Mesothelial cell of epicardium (in vitro differentiated cells): Measurements from ENCODE around the gene OR2A14. TPM values are rescaled to one million over a fixed set of nuclear protein-coding genes. Genes with fewer than 3 reads are reported as not detected.

Experiments
- DNase-seq, 2 experiments: peaks; one replicate each; pipeline ENCODE4 v3.0.0; 2021; ENCODE audit warnings: low spot score in 2 of 2; ENCODE audit not compliant: unreplicated experiment in 2 of 2
- H3K27ac Mint-ChIP-seq: 2 replicates; pipeline ENCODE4 v1.8.0; 2021; ENCODE audit warnings: mixed read lengths
- H3K27me3 Mint-ChIP-seq: 2 replicates; pipeline ENCODE4 v1.8.0; 2021; ENCODE audit warnings: low read depth, mixed read lengths
- H3K36me3 Mint-ChIP-seq: 2 replicates; pipeline ENCODE4 v1.8.0; 2021; ENCODE audit warnings: mixed read lengths
- H3K4me1 Mint-ChIP-seq: 2 replicates; pipeline ENCODE4 v1.8.0; 2021; ENCODE audit warnings: mixed read lengths
- H3K4me3 Mint-ChIP-seq: 2 replicates; pipeline ENCODE4 v1.8.0; 2021; ENCODE audit warnings: mild to moderate bottlenecking, moderate library complexity, mixed read lengths
- H3K9me3 Mint-ChIP-seq: 2 replicates; pipeline ENCODE4 v1.8.0; 2021; ENCODE audit warnings: mixed read lengths
- CTCF ChIP-seq: fragments of 200-600 bp; sonication (generic); IDR thresholded peaks from one replicate; pipeline ENCODE4 v1.5.0; 2021; ENCODE audit warnings: antibody characterized with exemption; ENCODE audit not compliant: unreplicated experiment
- total RNA-seq: library from RNA; stranded (reverse); gene quantifications from 3 replicates; pipeline ENCODE4 v1.2.1, GENCODE V29; 2021

Gene OR2A14
- total RNA-seq, 1 donor from 2014 or later = not detected

- Mint-ChIP-seq H3K27ac (no peak overlapping the region), H3K4me3 (no peak overlapping the region), H3K9me3 (no peaks in the 10 kb centered on the region), H3K36me3 (no peaks in the 10 kb centered on the region), H3K27me3 (peaks cover 13% of the 10 kb centered on the region), H3K4me1 (no peaks in the 10 kb centered on the region)
- TF ChIP-seq CTCF = no peak
- DNase-seq = no peak
These were observed 10.3 kb downstream of the OR2A14 start for GRCh38 chr7:144133307-144133706.

GRCh38 chr7:144134116-144134515 is 11.1 kb downstream of the OR2A14 start:
- Mint-ChIP-seq H3K27me3 (peaks cover 10% of the 10 kb centered on the region), H3K4me3 (no peak overlapping the region), H3K9me3 (no peaks in the 10 kb centered on the region), H3K36me3 (no peaks in the 10 kb centered on the region), H3K27ac (no peak overlapping the region), H3K4me1 (no peaks in the 10 kb centered on the region)
- no peak for DNase-seq
- no peak for TF ChIP-seq CTCF

GRCh38 chr7:144137501-144137900 is 14.5 kb downstream of the OR2A14 start:
- peaks cover 2% of the 10 kb centered on the region for H3K27me3 Mint-ChIP-seq
- H3K4me1 Mint-ChIP-seq = no peaks in the 10 kb centered on the region
- H3K36me3 Mint-ChIP-seq = no peaks in the 10 kb centered on the region
- peaks cover 4% of the 10 kb centered on the region for H3K9me3 Mint-ChIP-seq
- DNase-seq = no peak
- TF ChIP-seq CTCF = no peak
- no peak overlapping the region for H3K4me3 Mint-ChIP-seq
- H3K27ac Mint-ChIP-seq = no peak overlapping the region

- TF ChIP-seq CTCF = no peak
- Mint-ChIP-seq H3K36me3 (no peaks in the 10 kb centered on the region), H3K4me3 (no peak overlapping the region), H3K4me1 (no peaks in the 10 kb centered on the region), H3K27me3 (no peaks in the 10 kb centered on the region), H3K27ac (no peak overlapping the region), H3K9me3 (peaks cover 21% of the 10 kb centered on the region)
- no peak for DNase-seq
These were observed 19.2 kb downstream of the OR2A14 start for GRCh38 chr7:144142187-144142586.

DNA sequence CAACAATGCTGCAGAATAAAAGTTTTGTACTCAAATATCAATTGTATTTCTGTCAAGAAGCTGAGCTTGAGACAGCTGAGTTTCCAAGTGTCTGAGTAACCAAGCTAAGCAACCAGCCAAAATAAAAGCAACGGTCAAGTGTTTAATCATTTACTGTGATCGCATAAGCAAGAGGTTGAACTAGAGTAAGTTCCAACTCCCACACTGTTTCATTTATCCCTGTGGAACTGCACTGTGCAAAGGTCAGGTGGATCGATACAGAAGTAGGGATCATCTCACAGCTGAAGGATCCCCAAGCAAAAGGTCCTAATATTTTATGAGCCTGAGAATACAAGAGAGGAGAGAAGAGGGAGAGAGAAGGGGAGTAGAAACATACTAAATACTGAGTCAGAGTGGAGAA is 21.4 kb downstream of the OR2A14 start:
- Mint-ChIP-seq H3K9me3 (peaks cover 40% of the 10 kb centered on the region), H3K27me3 (no peaks in the 10 kb centered on the region), H3K36me3 (no peaks in the 10 kb centered on the region), H3K27ac (no peak overlapping the region), H3K4me1 (no peaks in the 10 kb centered on the region), H3K4me3 (no peak overlapping the region)
- TF ChIP-seq CTCF = no peak
- no peak for DNase-seq

DNA sequence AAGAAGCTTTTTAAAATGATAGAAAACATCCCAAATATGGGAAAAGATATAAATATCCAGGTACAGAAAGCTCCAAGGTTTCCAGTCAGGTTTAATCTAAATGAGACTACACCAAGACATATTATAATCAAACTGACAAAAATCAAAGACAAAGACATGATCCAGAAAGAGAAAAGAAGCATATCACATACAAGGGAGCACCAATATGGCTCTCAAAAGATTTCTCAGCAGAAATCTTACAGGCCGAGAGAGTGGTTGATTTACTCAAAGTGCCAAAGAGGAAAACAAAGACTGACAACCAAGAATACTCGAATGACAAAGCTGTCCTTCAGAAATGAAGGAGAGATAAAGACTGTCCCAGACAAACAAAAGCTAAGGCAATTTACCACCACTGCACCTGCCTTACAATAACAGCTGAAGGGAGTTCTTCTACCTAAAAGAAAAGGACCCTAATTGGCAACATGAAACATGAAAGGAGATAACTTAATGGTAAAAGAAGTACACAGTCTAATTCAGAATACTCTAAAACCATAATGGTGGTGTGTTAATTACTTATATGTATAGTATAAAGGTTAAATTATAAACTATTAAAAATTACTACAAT is 25.4 kb downstream of the OR2A14 start:
- TF ChIP-seq CTCF = no peak
- Mint-ChIP-seq H3K27me3 (no peaks in the 10 kb centered on the region), H3K4me1 (no peaks in the 10 kb centered on the region), H3K27ac (no peak overlapping the region), H3K36me3 (no peaks in the 10 kb centered on the region), H3K4me3 (no peak overlapping the region), H3K9me3 (peaks cover 51% of the 10 kb centered on the region)
- no peak for DNase-seq
